ENCODE measurements around the gene SCYL2.

SCYL2 gene

DNA sequence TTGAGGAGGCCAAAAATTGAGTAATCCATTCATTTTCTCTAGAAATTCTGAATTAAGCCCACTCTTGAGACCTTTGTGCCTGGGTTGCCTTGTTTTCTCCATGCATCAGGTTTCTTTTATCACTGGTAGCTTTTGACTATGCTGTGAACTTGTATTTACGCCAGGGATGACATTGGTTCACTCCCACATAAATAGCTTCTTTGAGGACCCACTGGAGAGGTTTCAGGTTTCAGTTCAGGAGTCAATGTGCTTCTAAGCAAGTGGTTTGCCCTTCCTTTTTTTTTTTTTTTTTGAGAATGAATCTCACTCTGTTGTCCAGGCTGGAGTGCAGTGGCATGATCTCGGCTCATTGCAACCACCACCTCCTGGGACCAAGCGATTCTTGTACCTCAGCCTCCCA lies 79.7 kb downstream of the SCYL2 start:
- DNase-seq = no peak
- no peaks in the 10 kb centered on the region for H3K9me3 ChIP-seq
- no peaks in the 10 kb centered on the region for H3K4me1 ChIP-seq
- H3K4me3 ChIP-seq = no peak overlapping the region
- TF ChIP-seq, protein P1, sequence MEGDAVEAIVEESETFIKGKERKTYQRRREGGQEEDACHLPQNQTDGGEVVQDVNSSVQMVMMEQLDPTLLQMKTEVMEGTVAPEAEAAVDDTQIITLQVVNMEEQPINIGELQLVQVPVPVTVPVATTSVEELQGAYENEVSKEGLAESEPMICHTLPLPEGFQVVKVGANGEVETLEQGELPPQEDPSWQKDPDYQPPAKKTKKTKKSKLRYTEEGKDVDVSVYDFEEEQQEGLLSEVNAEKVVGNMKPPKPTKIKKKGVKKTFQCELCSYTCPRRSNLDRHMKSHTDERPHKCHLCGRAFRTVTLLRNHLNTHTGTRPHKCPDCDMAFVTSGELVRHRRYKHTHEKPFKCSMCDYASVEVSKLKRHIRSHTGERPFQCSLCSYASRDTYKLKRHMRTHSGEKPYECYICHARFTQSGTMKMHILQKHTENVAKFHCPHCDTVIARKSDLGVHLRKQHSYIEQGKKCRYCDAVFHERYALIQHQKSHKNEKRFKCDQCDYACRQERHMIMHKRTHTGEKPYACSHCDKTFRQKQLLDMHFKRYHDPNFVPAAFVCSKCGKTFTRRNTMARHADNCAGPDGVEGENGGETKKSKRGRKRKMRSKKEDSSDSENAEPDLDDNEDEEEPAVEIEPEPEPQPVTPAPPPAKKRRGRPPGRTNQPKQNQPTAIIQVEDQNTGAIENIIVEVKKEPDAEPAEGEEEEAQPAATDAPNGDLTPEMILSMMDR (IDR thresholded peaks at IDR 0.05) = no peak
- H3K36me3 ChIP-seq = peaks cover 0 to 9% (median 8%) of the 10 kb centered on the region in 3 donors
- intact Hi-C loops (cut with DNase I; ENCODE audit: low total_unique reads) = no loop called here
- H3K27ac ChIP-seq = no peak overlapping the region
- H3K27me3 ChIP-seq = no peaks in the 10 kb centered on the region

DNA sequence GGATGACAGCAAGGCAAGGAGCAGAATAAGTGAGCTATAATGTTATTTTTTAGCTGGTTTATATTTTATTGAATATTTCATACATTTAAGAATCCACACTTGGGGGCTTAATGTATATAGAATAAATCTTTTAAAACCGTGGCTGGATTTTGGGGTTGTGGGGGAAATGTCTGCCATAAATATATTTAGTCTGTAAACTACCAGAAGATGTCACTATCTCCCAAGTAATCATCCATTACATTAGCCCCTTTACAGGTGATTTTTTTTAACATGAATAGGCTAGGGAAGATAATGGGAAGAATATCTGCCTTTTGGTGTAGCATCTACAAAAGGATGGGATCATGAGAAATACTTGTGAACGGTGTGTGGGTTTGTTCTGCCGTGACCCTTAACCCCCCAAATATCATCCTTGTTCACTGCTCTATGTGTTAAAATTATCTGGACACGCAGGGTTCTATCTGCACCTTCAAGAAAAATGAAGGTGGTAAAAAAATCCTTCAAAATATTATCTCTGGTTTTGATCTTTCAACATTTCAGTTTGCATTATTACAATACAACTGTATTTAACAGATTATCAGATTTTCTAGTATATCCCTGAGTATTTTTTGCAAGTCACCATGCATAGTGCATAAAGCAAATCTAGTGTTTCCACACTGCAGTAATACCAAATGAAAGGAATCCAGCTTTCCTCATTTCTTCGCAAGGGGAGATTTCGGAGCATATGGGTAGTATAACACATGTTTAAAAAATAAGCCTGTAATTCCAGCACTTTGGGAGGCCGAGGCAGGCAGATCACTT lies 81.9 kb downstream of the SCYL2 start:
- H3K9me3 ChIP-seq = no peaks in the 10 kb centered on the region
- no peaks in the 10 kb centered on the region for H3K4me1 ChIP-seq
- intact Hi-C loops (cut with DNase I; ENCODE audit: low total_unique reads) = no loop called here
- H3K27me3 ChIP-seq = peaks cover 0 to 2% of the 10 kb centered on the region in 2 donors
- no peak overlapping the region for H3K4me3 ChIP-seq
- DNase-seq = no peak
- no peak overlapping the region for H3K27ac ChIP-seq
- TF ChIP-seq, protein P1 (IDR thresholded peaks at IDR 0.05) = no peak
- no peaks in the 10 kb centered on the region for H3K36me3 ChIP-seq

DNA sequence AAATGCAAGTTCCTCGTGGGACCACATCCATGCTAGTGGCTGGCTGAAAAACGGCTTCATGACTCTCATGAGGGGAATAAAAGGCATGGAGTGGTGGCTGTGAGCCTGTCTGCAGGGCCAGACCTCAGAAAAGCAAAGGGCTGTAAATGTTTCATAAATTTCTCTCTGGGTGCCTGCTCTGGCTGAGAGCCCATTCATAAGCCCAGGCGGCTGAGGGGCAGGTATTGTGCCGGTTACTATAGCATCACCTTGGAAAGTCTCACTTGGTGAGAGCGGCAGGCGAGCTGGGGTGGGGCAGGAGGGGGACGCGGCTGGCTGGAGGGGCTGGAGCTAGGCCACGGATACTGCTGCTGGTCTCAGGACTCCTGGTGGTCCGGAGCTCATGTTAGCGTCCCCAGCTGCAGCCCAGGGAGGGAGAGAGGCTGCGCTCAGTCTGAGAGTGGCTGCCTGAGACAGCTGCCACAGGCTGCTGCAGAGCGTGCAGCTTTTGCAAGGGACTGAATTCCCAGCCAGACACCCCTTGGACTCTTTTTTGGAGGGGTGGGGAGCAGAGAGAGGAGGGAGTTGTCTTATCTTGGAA lies 89.8 kb downstream of the SCYL2 start, which contains the start of gene SLC17A8:
Gene SLC17A8, plus strand, starts transcription at position 431 of the 580 bp plus-strand sequence. CDS start 318 bp downstream, outside the sequence.
- DNase-seq = no peak
- intact Hi-C loops (cut with DNase I; ENCODE audit: low total_unique reads) = no loop called here
- Histone ChIP-seq H3K27me3 (peaks cover 0 to 15% of the 10 kb centered on the region in 2 donors), H3K36me3 (no peaks in the 10 kb centered on the region), H3K4me3 (no peak within 1 kb of the TSS), H3K4me1 (no peaks in the 10 kb centered on the region), H3K27ac (no peak within 1 kb of the TSS), H3K9me3 (no peaks in the 10 kb centered on the region)
- TF ChIP-seq, protein P1 (IDR thresholded peaks at IDR 0.05) = no peak

DNA sequence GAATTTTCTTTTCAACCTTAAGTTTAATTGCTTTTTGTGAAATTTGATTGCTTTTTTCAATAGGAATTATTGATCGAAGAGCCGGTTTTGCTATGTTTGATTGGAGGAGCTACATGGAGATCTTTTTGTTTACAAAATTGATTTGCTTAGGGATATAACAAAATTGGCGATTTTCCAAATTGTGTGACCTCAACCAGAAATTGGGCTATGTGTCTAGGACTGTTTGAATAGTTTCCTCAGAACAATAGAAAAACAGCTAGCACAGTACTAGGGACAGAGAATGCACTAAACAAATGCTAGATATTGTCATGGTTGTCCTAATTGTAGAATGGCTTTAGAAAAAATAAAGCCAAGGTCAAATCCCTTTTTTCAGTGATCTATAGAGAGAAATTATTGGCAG lies 92.3 kb downstream of the SCYL2 start:
- no peak overlapping the region for H3K4me3 ChIP-seq
- H3K27me3 ChIP-seq = peaks cover 0 to 15% of the 10 kb centered on the region in 2 donors
- TF ChIP-seq, protein P1 (IDR thresholded peaks at IDR 0.05) = no peak
- intact Hi-C loops (cut with DNase I; ENCODE audit: low total_unique reads) = no loop called here
- H3K27ac ChIP-seq = no peak overlapping the region
- H3K4me1 ChIP-seq = no peaks in the 10 kb centered on the region
- H3K9me3 ChIP-seq = no peaks in the 10 kb centered on the region
- no peak for DNase-seq
- no peaks in the 10 kb centered on the region for H3K36me3 ChIP-seq

DNA sequence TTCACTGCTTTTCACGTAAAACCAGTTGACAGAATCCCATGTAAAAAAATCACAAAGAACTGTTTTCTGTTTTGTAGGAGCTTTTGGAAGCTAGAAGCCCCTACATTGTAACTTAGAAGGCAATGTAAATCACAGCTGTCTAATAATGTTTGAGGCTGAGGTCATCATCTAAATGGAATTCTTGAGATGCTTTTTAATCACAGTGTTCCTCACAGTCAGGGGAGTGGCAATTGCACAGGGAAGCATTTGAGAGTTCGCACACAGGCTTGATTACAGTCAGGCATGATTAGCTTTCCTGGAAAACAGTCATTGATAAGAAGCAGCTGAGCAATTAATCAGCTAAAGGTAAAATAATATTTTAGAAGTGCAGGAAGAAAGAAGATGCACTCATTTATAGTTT lies 92.8 kb downstream of the SCYL2 start:
- peaks cover 0 to 15% of the 10 kb centered on the region in 2 donors for H3K27me3 ChIP-seq
- no peaks in the 10 kb centered on the region for H3K4me1 ChIP-seq
- H3K4me3 ChIP-seq = no peak overlapping the region
- intact Hi-C loops (cut with DNase I; ENCODE audit: low total_unique reads) = no loop called here
- no peak overlapping the region for H3K27ac ChIP-seq
- H3K36me3 ChIP-seq = no peaks in the 10 kb centered on the region
- H3K9me3 ChIP-seq = no peaks in the 10 kb centered on the region
- TF ChIP-seq, protein P1 (IDR thresholded peaks at IDR 0.05) = no peak
- no peak for DNase-seq
